ENCODE results near the gene ANXA4.
"Not testable (repeated sequence)": the region's sequence is repeated elsewhere in the genome, so short reads cannot be mapped to it uniquely, and the experiment has no call there.

The ANXA4 gene

GRCh38 chr2:69762025-69762424 is 20.1 kb downstream of the ANXA4 start:
- no peak for DNase-seq

GRCh38 chr2:69762513-69763494 is 20.9 kb downstream of the ANXA4 start:
- DNase-seq = no peak

- not testable (repeated sequence) for DNase-seq
Measured at GRCh38 chr2:69763831-69764230, 21.9 kb downstream of the ANXA4 start.

GRCh38 chr2:69764286-69765095 is 22.6 kb downstream of the ANXA4 start:
- no peak for DNase-seq

- DNase-seq = no peak
Measured at GRCh38 chr2:69765096-69765380, 23.1 kb downstream of the ANXA4 start.

- DNase-seq = no peak
Measured at GRCh38 chr2:69766014-69766413, 24.1 kb downstream of the ANXA4 start.

- DNase-seq = no peak
Measured at GRCh38 chr2:69767034-69767433, 25.1 kb downstream of the ANXA4 start.

GRCh38 chr2:69768235-69768634 is 26.3 kb downstream of the ANXA4 start:
- DNase-seq = no peak

GRCh38 chr2:69768789-69769188 is 26.9 kb downstream of the ANXA4 start:
- DNase-seq = no peak

- no peak for DNase-seq
Measured at GRCh38 chr2:69769272-69769671, 27.3 kb downstream of the ANXA4 start.

GRCh38 chr2:69770193-69770702 is 28.3 kb downstream of the ANXA4 start:
- DNase-seq = no peak

- DNase-seq = no peak
Measured at GRCh38 chr2:69770747-69771146, 28.8 kb downstream of the ANXA4 start.

- no peak for DNase-seq
Measured at GRCh38 chr2:69771461-69771860, 29.5 kb downstream of the ANXA4 start.

GRCh38 chr2:69773206-69773605 is 31.3 kb downstream of the ANXA4 start:
- no peak for DNase-seq

- not testable (repeated sequence) for DNase-seq
Measured at GRCh38 chr2:69774258-69774983, 32.5 kb downstream of the ANXA4 start.

- DNase-seq = no peak
Measured at GRCh38 chr2:69774984-69775982, 33.3 kb downstream of the ANXA4 start.

- no peak for DNase-seq
Measured at GRCh38 chr2:69776886-69777785, 35.2 kb downstream of the ANXA4 start.

- no peak for DNase-seq
Measured at GRCh38 chr2:69777786-69778105, 35.8 kb downstream of the ANXA4 start.

GRCh38 chr2:69779258-69780001 is 37.5 kb downstream of the ANXA4 start:
- DNase-seq = peak; percentile 58

- no peak for DNase-seq
Measured at GRCh38 chr2:69780921-69781320, 39.0 kb downstream of the ANXA4 start.
